GM18870 (cell line): ENCODE measurements around the gene SLCO6A1.

Experiments used
- ATAC-seq: cut with Tn5 transposase; IDR thresholded peaks from one replicate; pipeline ENCODE4 v1.9.1; 2021; ENCODE audit warnings: moderate library complexity; ENCODE audit not compliant: unreplicated experiment

SLCO6A1 gene

GRCh38 chr5:102481054-102481715 is 17.6 kb downstream of the SLCO6A1 start:
- ATAC-seq, result no peak

- ATAC-seq, result peak; percentile 92
Measured at GRCh38 chr5:102453716-102454115, 45.1 kb downstream of the SLCO6A1 start.

- no peak for ATAC-seq
Measured at GRCh38 chr5:102451082-102451481, 47.7 kb downstream of the SLCO6A1 start.

GRCh38 chr5:102450313-102450990 is 48.3 kb downstream of the SLCO6A1 start:
- ATAC-seq, result no peak

GRCh38 chr5:102433473-102433872 is 65.3 kb downstream of the SLCO6A1 start:
- ATAC-seq, result no peak

- ATAC-seq, result no peak
Measured at GRCh38 chr5:102421647-102422046, 77.2 kb downstream of the SLCO6A1 start.

GRCh38 chr5:102418531-102418930 is 80.3 kb downstream of the SLCO6A1 start:
- ATAC-seq, result no peak

- no peak for ATAC-seq
Measured at GRCh38 chr5:102414448-102414847, 84.4 kb downstream of the SLCO6A1 start.

- ATAC-seq, result no peak
Measured at GRCh38 chr5:102388235-102388634, 110.6 kb downstream of the SLCO6A1 start.

- no peak for ATAC-seq
Measured at GRCh38 chr5:102385365-102385764, 113.4 kb downstream of the SLCO6A1 start.

- no peak for ATAC-seq
Measured at GRCh38 chr5:102380174-102380573, 118.6 kb downstream of the SLCO6A1 start.

GRCh38 chr5:102375876-102376275 is 122.9 kb downstream of the SLCO6A1 start:
- no peak for ATAC-seq

- ATAC-seq, result no peak
Measured at GRCh38 chr5:102375272-102375671, 123.5 kb downstream of the SLCO6A1 start.

GRCh38 chr5:102368392-102368791 is 130.4 kb downstream of the SLCO6A1 start:
- no peak for ATAC-seq

- ATAC-seq, result no peak
Measured at GRCh38 chr5:102341681-102342288, 157.0 kb downstream of the SLCO6A1 start.

- no peak for ATAC-seq
Measured at GRCh38 chr5:102324714-102325113, 174.1 kb downstream of the SLCO6A1 start.
